ENCODE data around the gene LYRM4.

LYRM4 gene

GRCh38 chr6:5205877-5206850 lies 54.6 kb downstream of the LYRM4 start:
- H3K4me3 ChIP-seq (ENCODE audit: low read depth, low read length, poor library complexity, severe bottlenecking), result no peak overlapping the region
- no peak overlapping the region for H3K27ac ChIP-seq (ENCODE audit: low read depth, low read length, poor library complexity, severe bottlenecking)
- H4K20me1 ChIP-seq (ENCODE audit: insufficient read depth, low read length), result no peaks in the 10 kb centered on the region
- no peaks in the 10 kb centered on the region for H3K36me3 ChIP-seq (ENCODE audit: insufficient read depth, low read length)
- no peak overlapping the region for H2AFZ ChIP-seq (ENCODE audit: low read length)
- no peak overlapping the region for H3K9ac ChIP-seq (ENCODE audit: low read length)
- peaks cover 31% of the 10 kb centered on the region for H3K4me1 ChIP-seq (ENCODE audit: insufficient read depth, low read length, severe bottlenecking)
- no peaks in the 10 kb centered on the region for H3K79me2 ChIP-seq (ENCODE audit: insufficient read depth, low read length)
- no peaks in the 10 kb centered on the region for H3K27me3 ChIP-seq (ENCODE audit: insufficient read depth, low read length)
- no peaks in the 10 kb centered on the region for H3K9me2 ChIP-seq (ENCODE audit: low read depth, low read length)
- TF ChIP-seq EZH2 (IDR thresholded peaks at IDR 0.05; ENCODE audit: borderline replicate concordance, low read length), result no peak
- no peak for TF ChIP-seq CTCF (IDR thresholded peaks at IDR 0.05; ENCODE audit: low read length)
- H3K9me3 ChIP-seq (ENCODE audit: low read length), result no peaks in the 10 kb centered on the region
- no peaks in the 10 kb centered on the region for H3F3A ChIP-seq (ENCODE audit: insufficient read depth, low read length)
- no peak overlapping the region; the same call in 1 of the 2 replicates for H3K4me2 ChIP-seq (ENCODE audit: low read length)

- Histone ChIP-seq H3K9me2 (ENCODE audit: low read depth, low read length) (no peaks in the 10 kb centered on the region), H3K27me3 (ENCODE audit: insufficient read depth, low read length) (no peaks in the 10 kb centered on the region), H3K36me3 (ENCODE audit: insufficient read depth, low read length) (no peaks in the 10 kb centered on the region), H3K27ac (ENCODE audit: low read depth, low read length, poor library complexity, severe bottlenecking) (no peak overlapping the region), H2AFZ (ENCODE audit: low read length) (no peak overlapping the region), H3K79me2 (ENCODE audit: insufficient read depth, low read length) (no peaks in the 10 kb centered on the region), H3K4me2 (ENCODE audit: low read length) (no peak overlapping the region), H3K4me3 (ENCODE audit: low read depth, low read length, poor library complexity, severe bottlenecking) (no peak overlapping the region), H4K20me1 (ENCODE audit: insufficient read depth, low read length) (no peaks in the 10 kb centered on the region), H3F3A (ENCODE audit: insufficient read depth, low read length) (no peaks in the 10 kb centered on the region), H3K4me1 (ENCODE audit: insufficient read depth, low read length, severe bottlenecking) (peaks cover 31% of the 10 kb centered on the region), H3K9ac (ENCODE audit: low read length) (no peak overlapping the region), H3K9me3 (ENCODE audit: low read length) (no peaks in the 10 kb centered on the region)
- TF ChIP-seq CTCF (IDR thresholded peaks at IDR 0.05; ENCODE audit: low read length) (no peak), EZH2 (IDR thresholded peaks at IDR 0.05; ENCODE audit: borderline replicate concordance, low read length) (no peak)
Measured at GRCh38 chr6:5205035-5205507, 55.7 kb downstream of the LYRM4 start.

GRCh38 chr6:5204376-5204775 lies 56.4 kb downstream of the LYRM4 start:
- no peaks in the 10 kb centered on the region for H3K9me3 ChIP-seq (ENCODE audit: low read length)
- no peaks in the 10 kb centered on the region for H3K79me2 ChIP-seq (ENCODE audit: insufficient read depth, low read length)
- no peak overlapping the region for H3K27ac ChIP-seq (ENCODE audit: low read depth, low read length, poor library complexity, severe bottlenecking)
- H2AFZ ChIP-seq (ENCODE audit: low read length), result no peak overlapping the region
- no peaks in the 10 kb centered on the region for H4K20me1 ChIP-seq (ENCODE audit: insufficient read depth, low read length)
- no peaks in the 10 kb centered on the region for H3K9me2 ChIP-seq (ENCODE audit: low read depth, low read length)
- no peaks in the 10 kb centered on the region for H3K36me3 ChIP-seq (ENCODE audit: insufficient read depth, low read length)
- no peak overlapping the region for H3K4me2 ChIP-seq (ENCODE audit: low read length)
- H3F3A ChIP-seq (ENCODE audit: insufficient read depth, low read length), result no peaks in the 10 kb centered on the region
- H3K4me3 ChIP-seq (ENCODE audit: low read depth, low read length, poor library complexity, severe bottlenecking), result no peak overlapping the region
- no peak overlapping the region for H3K9ac ChIP-seq (ENCODE audit: low read length)
- H3K4me1 ChIP-seq (ENCODE audit: insufficient read depth, low read length, severe bottlenecking), result peaks cover 31% of the 10 kb centered on the region
- no peak for TF ChIP-seq CTCF (IDR thresholded peaks at IDR 0.05; ENCODE audit: low read length)
- no peak for TF ChIP-seq EZH2 (IDR thresholded peaks at IDR 0.05; ENCODE audit: borderline replicate concordance, low read length)
- no peaks in the 10 kb centered on the region for H3K27me3 ChIP-seq (ENCODE audit: insufficient read depth, low read length)

All from OCI-LY1 (cell line).